ENCODE measurements around the gene RPRD1B.

Gene RPRD1B

GRCh38 chr20:38135651-38136420, 102.3 kb downstream of the RPRD1B start:
- DNase-seq (ENCODE audit: low read depth): no peak

DNA sequence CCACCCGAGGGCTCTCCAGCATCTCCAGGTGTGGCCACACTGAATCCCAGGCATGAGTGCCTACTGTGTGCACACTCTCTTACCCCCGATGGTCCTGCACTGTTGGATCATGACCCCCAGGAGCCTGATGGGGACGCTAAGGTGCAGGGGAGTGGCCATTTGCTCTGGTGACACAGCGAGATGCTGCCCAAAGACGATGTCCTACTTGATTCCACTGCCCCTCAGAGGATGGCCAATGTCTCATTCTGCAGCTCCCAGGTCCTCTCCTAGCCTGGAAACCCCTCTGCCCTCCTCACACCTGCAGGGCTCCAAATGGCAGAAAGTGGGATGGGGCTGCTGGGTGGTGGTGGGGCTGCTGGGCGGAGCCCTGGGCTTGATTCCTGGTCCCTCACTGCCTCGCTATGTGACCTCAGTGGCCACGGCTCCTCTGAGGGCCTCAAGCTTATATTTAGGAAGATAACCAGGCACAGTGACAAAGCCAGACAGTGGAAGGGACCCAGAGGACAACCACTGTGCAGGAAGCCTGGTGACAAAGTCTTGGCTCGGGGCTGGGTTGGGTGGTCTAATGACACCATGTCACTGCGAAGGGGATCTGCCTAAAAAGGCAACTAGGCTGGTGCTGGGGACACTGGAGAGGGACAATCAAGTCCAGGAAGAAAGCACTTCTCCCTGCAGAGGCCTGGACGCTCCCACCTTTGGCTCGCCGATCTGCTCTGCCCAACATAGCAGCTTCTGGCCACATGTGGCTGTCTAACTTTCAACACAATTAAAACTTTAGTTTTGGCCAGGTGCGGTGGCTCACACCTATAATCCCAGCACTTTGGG, 103.1 kb downstream of the RPRD1B start:
- no peak for DNase-seq (ENCODE audit: low read depth)

DNA sequence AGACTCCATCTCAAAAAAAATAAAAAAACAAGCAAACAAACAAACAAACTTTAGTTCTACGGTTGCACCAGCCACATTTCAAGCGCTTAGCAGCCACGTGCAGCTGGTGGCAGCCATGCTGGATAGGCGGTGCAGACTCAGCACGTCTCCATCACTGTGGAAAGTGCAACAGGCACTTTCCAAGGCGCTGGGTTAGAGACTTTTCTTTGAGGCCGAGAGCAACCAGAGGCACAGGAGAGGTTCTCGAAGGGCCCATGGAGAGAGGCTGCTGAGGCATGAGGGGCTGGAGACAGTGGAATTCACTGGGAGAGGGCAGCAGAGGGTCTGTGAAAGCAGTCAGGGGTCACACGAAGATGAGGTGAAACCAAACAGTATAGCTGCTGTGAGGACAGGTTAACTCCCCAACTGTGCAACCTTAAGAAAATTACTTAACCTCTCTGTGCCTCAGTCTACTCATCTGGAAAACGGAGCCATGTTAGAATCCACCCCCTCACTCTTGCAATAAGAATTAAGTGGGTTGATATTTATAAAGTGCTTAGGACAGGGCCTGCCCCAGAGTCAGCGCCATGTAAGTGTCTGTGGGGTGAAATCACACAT, 104.0 kb downstream of the RPRD1B start:
- DNase-seq (ENCODE audit: low read depth): no peak

DNA sequence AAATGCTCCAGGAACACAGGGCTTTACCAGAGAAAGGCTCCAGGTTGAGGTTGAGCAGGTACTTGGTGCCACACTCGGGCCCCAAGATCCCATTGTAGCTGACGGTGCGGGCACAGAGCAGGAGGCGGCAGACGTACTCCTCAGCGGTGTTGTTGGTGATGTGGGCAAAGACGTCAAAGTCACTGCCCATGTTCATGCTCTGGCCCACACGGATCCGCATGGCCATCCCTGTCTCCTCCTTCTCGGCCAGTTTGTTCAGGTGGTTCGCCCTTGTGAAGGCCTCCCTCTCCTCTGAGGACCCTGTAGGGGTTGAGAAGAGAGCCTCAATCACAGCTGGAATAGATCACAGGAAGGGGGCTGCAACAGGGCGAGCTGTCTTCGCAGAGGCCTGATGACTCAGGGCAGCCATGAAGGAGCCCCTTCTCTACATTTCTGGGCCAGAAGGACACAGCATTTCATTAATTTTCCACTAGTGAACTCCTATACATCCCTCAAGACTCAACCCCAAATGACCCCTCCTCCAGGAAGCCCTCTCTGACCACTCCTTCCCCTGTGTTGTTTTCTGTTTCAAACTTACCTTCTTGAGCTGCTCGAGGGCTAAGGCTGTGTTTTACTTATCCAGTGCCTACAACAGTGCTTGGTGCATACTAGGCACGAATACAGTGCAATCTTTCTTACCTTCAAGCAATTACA, 104.7 kb downstream of the RPRD1B start:
- no peak for DNase-seq (ENCODE audit: low read depth)

DNA sequence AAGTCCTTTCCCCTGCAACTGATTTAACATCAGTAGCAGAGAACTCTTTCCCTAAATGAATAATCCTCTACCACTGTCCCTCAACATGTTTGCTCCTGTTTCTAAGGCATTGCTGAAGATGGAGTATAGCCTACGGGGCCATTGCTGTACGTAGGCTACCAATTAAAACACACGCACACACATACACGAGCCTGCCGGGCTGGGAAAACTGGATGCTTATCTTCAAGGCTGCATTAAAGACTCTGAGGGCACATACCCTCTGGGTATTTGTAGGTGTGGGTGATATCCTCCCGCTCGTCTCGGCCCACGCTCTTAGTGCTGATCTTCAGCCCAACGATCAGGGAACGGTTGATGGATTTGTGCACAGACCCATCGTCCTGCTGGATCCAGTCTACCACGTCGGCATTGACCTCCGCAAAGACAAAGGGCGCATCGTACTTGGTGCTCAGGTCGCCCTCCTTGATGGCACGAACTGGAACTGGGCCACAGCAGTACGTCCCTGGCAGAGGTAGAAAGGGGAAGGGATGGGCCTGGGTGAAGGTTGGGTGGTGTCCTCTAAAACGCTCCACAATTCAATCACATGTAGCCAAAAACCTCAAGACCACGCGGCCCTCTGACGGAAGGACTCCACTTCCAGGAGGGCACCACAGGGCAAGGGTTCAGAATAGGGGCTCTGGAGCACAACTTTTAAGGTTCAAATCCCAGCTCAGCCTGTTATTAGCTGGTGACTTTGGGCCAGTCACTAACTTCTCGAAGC, 105.8 kb downstream of the RPRD1B start:
- no peak for DNase-seq (ENCODE audit: low read depth)

- no peak for DNase-seq (ENCODE audit: low read depth)
Measured at GRCh38 chr20:38139977-38140753, 106.6 kb downstream of the RPRD1B start.

DNA sequence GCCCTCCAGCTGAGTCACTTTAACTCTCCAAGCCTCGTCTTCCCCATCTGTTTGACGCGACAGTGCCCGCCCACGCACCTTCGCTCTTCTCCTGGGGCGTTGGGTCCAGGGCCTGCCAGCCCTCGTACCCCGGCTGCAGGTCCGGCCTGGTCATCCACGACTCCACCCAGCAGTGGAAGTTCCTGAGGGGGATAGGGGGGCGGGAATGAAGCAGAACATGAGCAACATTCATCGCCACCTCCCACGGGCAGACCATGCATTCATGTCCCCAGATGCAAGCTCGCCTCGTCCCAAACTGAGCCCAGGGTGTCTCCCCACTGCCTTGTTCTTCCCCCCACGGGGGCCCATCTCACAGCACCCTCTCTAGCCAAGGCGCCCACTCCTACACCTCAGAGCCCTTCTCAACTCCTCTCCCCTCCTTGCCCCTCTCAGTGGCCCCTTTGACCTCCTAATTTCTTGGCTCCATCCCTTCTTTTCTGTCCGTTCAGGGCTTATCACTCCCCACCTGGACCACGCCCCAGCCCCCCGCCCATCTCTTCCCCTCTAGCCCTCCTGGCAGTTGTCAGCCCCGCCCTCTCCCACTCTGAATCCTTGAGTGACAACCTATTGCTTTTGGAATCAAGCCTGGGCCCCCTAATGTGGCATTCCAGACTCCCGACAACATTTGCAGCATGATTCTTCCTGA, 107.8 kb downstream of the RPRD1B start:
- no peak for DNase-seq (ENCODE audit: low read depth)

Measured in stimulated activated CD4-positive, alpha-beta T cell treated with anti-CD3 and anti-CD28 coated beads, Interleukin-2, amount 100 ng/mL, for 4 hours (primary cell).